Body of pancreas (tissue), 4 donors: Measurements from ENCODE around the gene ADA.

ENCODE experiments used
- POLR2A ChIP-seq, 3 donors: fragments of 450-650 bp; IDR thresholded peaks; one replicate each; pipeline ENCODE4 v1.6.1; 2016; ENCODE audit warnings: antibody characterized with exemption in 3 of 3, mild to moderate bottlenecking in 2 of 3
- TF ChIP-seq, protein P1 (sequence below), 7 experiments: fragments of 450-650 bp in 4 of 7; fragments of 200-600 bp in 3 of 7; sonication (generic) in 3 of 7; IDR thresholded peaks; one replicate each; pipeline ENCODE4 v1.5.1; 2016 to 2019; ENCODE audit warnings: antibody characterized with exemption in 7 of 7

DNA sequence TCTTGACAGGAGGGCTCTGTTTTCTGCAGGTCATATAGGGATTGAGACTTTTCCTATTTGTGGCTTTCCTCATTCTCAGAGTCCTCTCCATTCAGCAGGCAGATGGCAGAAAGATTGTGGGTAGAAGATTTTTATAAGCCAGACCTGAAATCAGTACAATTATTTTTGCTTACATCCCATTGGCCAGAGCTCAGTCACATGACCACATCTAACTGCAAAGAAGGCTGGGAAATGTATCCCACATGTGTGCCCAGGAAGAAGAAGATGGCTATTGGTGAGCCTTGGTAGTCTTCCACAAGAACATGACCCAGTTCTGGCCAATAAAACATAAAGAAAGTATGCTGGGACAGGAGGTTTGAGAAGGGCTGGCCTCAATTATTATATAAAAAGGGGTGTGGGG lies 42.1 kb upstream of the ADA start:
- TF ChIP-seq, protein P1, sequence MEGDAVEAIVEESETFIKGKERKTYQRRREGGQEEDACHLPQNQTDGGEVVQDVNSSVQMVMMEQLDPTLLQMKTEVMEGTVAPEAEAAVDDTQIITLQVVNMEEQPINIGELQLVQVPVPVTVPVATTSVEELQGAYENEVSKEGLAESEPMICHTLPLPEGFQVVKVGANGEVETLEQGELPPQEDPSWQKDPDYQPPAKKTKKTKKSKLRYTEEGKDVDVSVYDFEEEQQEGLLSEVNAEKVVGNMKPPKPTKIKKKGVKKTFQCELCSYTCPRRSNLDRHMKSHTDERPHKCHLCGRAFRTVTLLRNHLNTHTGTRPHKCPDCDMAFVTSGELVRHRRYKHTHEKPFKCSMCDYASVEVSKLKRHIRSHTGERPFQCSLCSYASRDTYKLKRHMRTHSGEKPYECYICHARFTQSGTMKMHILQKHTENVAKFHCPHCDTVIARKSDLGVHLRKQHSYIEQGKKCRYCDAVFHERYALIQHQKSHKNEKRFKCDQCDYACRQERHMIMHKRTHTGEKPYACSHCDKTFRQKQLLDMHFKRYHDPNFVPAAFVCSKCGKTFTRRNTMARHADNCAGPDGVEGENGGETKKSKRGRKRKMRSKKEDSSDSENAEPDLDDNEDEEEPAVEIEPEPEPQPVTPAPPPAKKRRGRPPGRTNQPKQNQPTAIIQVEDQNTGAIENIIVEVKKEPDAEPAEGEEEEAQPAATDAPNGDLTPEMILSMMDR (IDR thresholded peaks at IDR 0.05) = no peak
- TF ChIP-seq POLR2A (IDR thresholded peaks at IDR 0.05) = no peak
